T-helper 9 cell (primary cell): ENCODE measurements around the gene TMEM184A.

Experiments
- DNase-seq: peaks from one replicate; pipeline ENCODE4 v3.0.0-alpha.2; 2020

The TMEM184A gene

DNA sequence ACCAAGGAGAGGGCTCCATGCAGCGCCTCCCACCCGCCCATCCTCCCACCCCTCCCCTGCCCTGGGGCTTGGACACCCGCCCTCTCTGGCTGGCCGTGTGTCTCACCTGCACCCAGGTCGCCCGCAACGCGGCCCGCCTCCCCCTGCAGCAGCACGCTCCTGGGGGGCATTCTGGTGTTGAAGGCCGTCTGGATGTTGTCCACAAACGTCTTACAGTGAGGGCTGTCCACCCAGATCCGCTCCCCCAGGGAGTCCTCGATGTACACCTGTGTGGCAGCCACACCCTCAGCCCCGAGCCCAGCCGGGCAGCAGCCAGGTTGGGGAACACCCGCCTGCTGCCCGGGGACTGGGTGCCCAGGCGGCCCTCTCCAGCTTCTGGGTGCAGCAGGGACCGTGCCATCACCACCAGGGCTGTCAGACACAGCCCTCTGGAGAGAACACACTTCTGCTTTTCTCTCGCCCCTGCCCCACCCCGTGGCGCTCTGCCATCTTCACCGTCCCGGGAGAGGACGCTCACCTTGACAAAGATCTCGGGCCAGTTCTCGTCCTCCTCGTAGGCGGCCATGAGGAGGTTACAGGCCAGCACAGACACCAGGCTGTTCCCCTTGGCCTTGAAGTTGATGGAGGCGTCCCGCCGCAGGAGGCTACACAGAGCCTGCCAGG, 56.5 kb downstream of the TMEM184A start:
- no peak for DNase-seq

DNA sequence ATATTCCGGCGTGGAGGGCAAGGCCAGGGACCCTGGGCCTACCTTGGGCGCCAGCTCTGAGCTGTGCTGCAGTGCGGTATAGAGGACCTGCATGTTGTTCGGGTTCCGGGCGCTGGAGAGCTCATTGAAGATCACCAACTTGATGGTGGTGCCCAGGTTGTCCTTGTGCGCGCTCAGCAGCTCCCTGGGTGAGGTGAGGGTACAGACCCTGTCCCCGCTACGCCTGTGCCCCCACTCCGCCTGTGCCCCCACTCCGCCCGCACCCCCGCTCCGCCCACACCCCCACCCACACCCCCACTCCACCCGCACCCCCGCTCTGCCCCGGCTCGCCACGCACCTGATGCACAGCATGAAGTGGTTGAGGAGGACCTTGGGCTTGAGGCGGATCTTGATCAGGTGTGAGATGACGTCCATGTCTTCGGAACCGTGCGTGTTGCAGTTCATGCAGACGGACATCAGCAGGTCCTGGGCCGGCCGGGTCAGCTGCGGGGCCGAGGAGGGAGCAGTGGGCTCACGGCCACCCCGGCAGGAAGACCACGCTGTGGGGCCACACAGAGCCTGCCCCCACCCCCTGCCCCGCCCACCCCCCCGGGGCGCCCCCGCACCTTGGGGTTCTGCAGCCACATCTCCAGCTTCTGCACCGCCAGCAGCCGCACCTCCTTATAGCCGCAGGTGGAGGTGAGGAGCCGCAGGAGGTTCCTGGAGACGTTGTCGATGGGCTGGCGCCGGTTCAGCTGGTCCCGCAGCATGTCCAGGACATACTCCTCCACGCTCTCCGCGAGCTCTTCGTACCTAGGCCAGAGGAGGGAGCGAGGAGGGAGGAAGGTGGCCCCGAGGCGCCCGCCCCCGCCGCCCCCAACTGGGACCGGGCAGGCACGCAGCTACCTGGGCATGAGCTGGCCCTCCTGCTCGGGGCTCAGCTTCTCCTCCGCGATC, 57.4 kb downstream of the TMEM184A start:
- no peak for DNase-seq

DNA sequence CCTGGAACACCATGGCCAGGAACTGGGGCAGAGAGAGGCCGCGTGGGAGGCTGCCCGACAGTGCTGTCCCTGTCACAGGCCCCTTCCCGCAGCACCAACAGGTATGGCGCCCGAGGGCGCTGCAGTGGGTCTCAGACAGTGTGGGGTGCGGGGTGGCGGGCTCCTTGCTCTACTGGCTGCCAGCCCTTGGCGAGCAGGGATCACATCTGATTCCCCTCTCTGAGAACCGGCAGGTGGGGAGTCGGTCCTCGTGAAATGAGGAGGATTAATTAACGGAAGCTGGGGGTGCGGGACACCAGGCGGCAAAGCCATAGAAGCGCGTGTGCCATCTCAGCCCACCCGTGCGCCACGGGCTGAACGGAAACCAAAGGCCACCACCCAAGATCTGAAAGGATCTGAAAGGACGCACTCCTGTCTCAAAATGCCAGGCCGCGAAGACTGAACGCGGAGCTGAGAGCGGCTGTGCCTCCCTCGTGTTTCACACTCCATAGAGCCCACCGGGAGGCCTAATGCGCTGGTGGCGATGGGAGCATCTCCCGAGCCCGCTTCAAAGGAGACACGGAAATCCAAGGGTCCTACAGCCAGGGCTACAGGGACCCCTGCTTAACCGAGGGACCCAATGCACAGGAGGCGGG, 58.6 kb downstream of the TMEM184A start:
- DNase-seq = no peak

DNA sequence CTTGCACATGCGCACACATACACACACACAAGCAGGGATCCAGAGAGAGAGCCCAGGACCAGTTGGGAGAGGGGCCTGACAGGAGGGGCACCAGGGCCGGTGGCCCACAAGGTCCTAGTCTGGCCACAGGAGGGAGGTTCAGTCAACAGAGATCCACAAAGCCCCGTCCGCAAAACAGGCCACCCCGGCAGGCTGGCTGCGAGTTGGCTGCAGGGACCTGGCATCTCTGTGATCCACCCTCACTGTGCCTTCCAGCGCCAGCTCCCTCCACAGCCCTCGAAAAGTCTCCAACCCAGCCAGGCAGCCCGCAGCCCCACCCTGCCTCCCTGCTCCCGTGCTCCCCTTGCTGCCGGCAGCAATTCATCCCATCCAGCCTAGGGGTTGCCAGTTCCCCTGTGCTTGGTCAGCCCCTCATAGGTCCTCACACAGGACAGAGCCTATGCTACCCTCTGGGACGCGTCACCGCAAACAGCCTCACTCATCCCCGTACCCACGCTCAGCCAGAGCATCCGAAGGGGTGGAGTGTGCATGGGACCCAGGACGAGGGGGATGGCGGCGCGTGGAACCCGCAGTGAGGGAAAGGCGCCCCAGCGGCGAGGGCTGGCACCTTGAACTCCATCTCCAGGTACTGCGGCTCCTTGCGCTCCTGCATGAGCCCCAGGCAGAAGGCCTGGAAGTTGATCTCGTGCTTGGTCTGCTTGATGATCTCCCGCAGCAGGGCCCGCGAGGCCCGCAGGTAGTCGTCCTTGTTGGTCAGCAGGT, 59.3 kb downstream of the TMEM184A start:
- DNase-seq = no peak

DNA sequence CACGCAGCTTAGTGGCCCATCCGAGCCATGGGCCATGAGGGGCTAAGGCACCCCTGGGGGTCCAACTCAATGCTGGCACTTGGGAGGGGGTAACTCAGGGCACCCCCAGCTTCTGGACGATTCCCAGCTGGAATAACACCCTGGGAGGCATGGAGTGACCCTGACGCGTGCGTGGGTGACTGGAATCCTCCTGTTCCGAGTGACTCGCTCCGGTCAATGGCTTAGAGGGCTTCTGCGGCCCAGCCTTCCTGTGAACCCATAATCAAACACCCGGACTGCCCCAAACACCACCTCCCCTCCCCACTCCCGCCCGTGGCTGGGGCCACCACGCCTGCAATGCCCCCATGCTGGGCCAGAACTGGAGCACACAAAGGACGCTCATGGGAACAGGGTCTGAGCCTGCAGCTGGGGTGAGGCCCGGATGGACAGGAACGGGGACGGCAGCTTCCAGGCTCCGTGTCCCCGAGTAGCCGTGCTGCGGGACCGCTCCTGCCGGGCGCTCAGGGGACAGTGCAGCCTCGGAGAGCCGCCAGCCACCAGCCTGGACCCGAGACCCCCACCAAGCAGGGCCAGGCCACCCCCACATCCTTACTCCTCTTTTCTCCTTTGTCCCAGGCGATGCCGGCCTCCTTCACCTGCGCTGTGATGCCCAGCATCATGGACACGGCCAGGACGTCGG, 60.3 kb downstream of the TMEM184A start:
- no peak for DNase-seq

DNA sequence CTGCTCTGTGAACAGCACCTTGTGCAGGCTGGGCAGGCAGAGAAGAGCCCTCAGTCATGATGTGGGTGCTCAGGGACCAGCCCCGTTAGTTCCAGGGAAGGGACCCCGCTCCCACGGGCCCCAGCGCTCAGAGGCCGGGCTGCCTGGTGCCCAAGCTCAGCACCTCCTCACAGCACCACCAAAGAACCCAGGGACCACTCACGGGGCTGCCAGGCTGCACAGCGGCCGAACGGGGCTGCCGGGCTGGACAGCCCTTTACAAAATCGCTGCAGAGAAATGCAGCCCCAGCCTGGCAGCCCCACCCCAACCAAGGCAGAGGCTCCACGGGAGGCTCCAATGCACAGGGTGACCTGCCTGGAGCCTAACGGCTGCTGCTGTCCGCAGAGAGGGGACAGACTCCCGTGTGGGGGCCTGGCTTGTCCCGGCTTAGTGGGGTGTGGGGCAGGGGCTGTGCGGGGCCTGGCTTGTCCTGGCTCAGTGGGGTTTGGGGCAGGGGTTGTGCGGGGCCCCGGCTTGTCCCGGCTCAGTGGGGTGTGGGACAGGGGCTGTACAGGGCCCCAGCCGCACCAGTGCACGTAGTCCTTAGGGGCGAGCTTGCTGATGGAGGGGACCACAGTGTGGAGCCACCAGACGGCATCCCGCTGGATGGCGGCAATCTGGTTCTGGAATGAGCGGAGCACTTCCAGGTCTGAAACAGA, 61.0 kb downstream of the TMEM184A start:
- DNase-seq = no peak

DNA sequence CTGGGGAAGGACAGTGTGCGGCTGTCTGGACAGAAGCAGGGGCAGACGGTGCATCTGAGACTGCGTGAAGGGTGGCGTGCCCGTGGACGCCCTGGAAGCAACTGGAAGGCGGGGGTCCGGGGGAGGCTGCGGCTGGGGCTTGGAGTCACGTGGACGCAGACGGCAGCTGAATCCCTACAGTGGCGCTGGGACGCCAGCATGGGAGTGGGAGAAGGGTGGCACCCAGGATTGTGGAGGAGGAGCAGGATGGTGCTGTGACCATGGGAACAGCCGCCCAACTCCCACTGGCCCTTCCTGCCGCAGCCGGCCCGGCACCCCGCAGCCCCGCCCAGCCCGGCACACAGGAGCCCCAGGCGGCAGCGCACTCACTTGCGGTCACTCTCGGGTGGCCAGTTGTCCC, 61.6 kb downstream of the TMEM184A start:
- DNase-seq = no peak

DNA sequence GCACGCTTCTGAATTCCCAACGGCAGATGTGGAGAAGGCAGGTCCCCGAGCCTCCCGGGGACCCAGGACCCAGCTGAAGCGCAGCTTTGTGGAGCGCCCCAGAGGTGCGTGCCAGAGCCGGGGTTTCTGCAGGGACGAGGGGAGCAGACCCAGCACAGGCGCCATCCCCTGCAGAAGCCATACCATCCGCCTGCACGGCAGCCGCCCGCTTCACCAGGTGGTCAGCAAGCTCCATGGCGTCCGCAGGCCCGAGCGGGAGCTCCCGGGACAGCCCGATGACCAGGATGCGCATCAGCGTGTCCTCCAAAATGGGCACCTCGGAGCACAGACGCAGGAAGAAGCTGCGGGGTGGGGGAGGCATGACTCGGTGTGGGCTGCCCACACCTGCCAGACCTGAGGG, 62.4 kb downstream of the TMEM184A start:
- no peak for DNase-seq

DNA sequence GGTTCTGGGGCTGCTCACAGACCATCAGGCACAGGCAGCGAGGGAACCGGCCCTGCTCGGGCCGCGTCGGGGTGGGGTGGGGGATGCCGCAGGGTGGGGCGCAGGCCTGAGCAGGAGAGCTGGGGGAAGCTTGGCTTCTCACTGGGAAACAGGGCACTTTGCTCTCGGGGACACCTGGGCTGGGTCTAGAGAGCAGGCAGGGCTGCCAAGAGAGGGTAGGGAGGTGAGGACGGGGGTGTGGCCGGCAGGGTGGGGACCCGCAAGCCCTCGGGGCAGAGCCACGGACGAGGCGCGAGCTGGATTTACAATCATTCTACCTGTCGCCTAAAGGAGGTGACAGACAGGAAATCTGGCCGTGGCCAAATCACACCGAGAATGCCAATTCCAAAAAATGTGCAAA, 62.9 kb downstream of the TMEM184A start:
- DNase-seq = no peak

DNA sequence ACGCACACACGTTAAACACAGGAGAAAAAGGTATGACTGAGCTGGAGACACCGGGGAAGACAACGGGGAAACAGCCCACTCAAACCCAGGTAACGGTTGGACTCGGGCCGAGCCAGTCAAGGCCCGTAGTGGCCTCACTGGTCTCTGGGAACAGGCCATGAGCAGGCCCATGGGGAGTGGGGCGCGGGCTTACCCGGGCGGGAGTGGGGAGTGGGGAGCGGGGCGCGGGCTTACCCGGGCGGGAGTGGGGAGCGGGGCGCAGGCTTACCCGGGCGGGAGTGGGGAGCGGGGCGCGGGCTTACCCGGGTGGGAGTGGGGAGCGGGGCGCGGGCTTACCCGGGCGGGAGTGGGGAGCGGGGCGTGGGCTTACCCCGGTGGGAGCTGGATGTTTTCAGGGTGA, 63.4 kb downstream of the TMEM184A start:
- DNase-seq = no peak
